HUES48 (cell line): ENCODE measurements around the gene COL28A1.

ENCODE experiments used
- H3K27ac ChIP-seq: one replicate; pipeline ENCODE4 v1.7.0; 2013; ENCODE audit warnings: low read depth, low read length, inconsistent platforms
- H3K27me3 ChIP-seq: 2 replicates; pipeline ENCODE4 v1.6.1; 2013; ENCODE audit warnings: mild to moderate bottlenecking, low read length; ENCODE audit not compliant: control insufficient read depth, insufficient read depth
- H3K36me3 ChIP-seq: 2 replicates; pipeline ENCODE4 v1.6.1; 2013; ENCODE audit warnings: low read length; ENCODE audit not compliant: control insufficient read depth, insufficient read depth
- H3K4me1 ChIP-seq: 2 replicates; pipeline ENCODE4 v1.6.1; 2013; ENCODE audit warnings: mild to moderate bottlenecking, low read length; ENCODE audit not compliant: control insufficient read depth, insufficient read depth
- H3K4me3 ChIP-seq: 2 replicates; pipeline ENCODE4 v1.5.1; 2013; ENCODE audit warnings: mild to moderate bottlenecking, low read depth, low read length
- H3K9ac ChIP-seq: 2 replicates; pipeline ENCODE4 v1.6.1; 2013; ENCODE audit warnings: mild to moderate bottlenecking, low read depth, low read length, moderate library complexity
- H3K9me3 ChIP-seq: 2 replicates; pipeline ENCODE4 v1.6.1; 2013; ENCODE audit warnings: low read length; ENCODE audit not compliant: control insufficient read depth, insufficient read depth

COL28A1 gene

GRCh38 chr7:7384228-7384627, 151.4 kb downstream of the COL28A1 start:
- Histone ChIP-seq H3K9ac (no peak overlapping the region), H3K4me3 (no peak overlapping the region), H3K27ac (no peak overlapping the region), H3K4me1 (no peaks in the 10 kb centered on the region), H3K27me3 (no peaks in the 10 kb centered on the region), H3K36me3 (no peaks in the 10 kb centered on the region), H3K9me3 (no peaks in the 10 kb centered on the region)

GRCh38 chr7:7375538-7375937, 160.1 kb downstream of the COL28A1 start:
- Histone ChIP-seq H3K36me3 (no peaks in the 10 kb centered on the region), H3K27me3 (no peaks in the 10 kb centered on the region), H3K4me3 (no peak overlapping the region), H3K27ac (no peak overlapping the region), H3K9me3 (no peaks in the 10 kb centered on the region), H3K4me1 (no peaks in the 10 kb centered on the region), H3K9ac (no peak overlapping the region)

GRCh38 chr7:7370076-7370475, 165.6 kb downstream of the COL28A1 start:
- H3K4me1 ChIP-seq, result peaks cover 5% of the 10 kb centered on the region; the same call in 1 of the 2 replicates
- H3K4me3 ChIP-seq, result no peak overlapping the region
- H3K9me3 ChIP-seq, result no peaks in the 10 kb centered on the region
- no peaks in the 10 kb centered on the region for H3K36me3 ChIP-seq
- no peaks in the 10 kb centered on the region for H3K27me3 ChIP-seq
- no peak overlapping the region for H3K9ac ChIP-seq
- H3K27ac ChIP-seq, result no peak overlapping the region

GRCh38 chr7:7369134-7369533, 166.5 kb downstream of the COL28A1 start:
- no peak overlapping the region for H3K4me3 ChIP-seq
- peaks cover 5% of the 10 kb centered on the region; the same call in 1 of the 2 replicates for H3K4me1 ChIP-seq
- H3K27ac ChIP-seq, result no peak overlapping the region
- H3K9me3 ChIP-seq, result no peaks in the 10 kb centered on the region
- H3K9ac ChIP-seq, result no peak overlapping the region
- H3K36me3 ChIP-seq, result no peaks in the 10 kb centered on the region
- no peaks in the 10 kb centered on the region for H3K27me3 ChIP-seq

- Histone ChIP-seq H3K4me3 (no peak overlapping the region), H3K27ac (no peak overlapping the region), H3K9me3 (peaks cover 20% of the 10 kb centered on the region), H3K9ac (no peak overlapping the region), H3K36me3 (0 out of 2 replicates have a peak, but pooled peaks cover 5% of the 10 kb centered on the region), H3K4me1 (peaks cover 31% of the 10 kb centered on the region), H3K27me3 (no peaks in the 10 kb centered on the region)
Measured at GRCh38 chr7:7354674-7355073, 181.0 kb downstream of the COL28A1 start.

- Histone ChIP-seq H3K4me3 (peak overlapping the region; percentile 11; the same call in 1 of the 2 replicates), H3K27me3 (no peaks in the 10 kb centered on the region), H3K4me1 (peaks cover 35% of the 10 kb centered on the region), H3K9ac (peak overlapping the region; percentile 42; the same call in 1 of the 2 replicates), H3K36me3 (0 out of 2 replicates have a peak, but pooled peaks cover 5% of the 10 kb centered on the region), H3K9me3 (peaks cover 21% of the 10 kb centered on the region), H3K27ac (peak overlapping the region; percentile 95)
Measured at GRCh38 chr7:7352845-7353244, 182.8 kb downstream of the COL28A1 start.

DNA sequence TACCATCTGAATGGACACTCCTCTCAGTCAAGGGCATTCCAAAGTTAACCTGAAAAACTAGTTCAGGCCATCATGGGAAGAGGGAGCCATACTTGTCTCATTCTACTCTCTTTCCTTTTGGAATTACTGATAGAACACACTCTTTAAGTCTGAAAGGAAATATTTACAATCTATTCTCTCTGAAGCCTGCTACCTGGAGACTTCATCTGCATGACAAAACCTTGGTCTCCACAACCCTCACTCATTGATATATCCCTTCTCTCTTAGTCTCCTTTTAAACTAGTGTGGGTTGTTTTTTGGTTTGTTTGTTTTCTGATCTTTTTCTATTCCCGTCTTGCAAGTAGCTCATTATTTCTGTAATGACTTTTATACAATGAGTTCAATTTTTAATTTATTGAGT, 183.8 kb downstream of the COL28A1 start:
- peaks cover 21% of the 10 kb centered on the region for H3K9me3 ChIP-seq
- peak overlapping the region; percentile 11; the same call in 1 of the 2 replicates for H3K4me3 ChIP-seq
- no peaks in the 10 kb centered on the region for H3K27me3 ChIP-seq
- 0 out of 2 replicates have a peak, but pooled peaks cover 5% of the 10 kb centered on the region for H3K36me3 ChIP-seq
- H3K27ac ChIP-seq, result peak overlapping the region; percentile 95
- peaks cover 45% of the 10 kb centered on the region for H3K4me1 ChIP-seq
- H3K9ac ChIP-seq, result no peak overlapping the region

- H3K27ac ChIP-seq, result peak overlapping the region; percentile 95
- H3K4me1 ChIP-seq, result peaks cover 52% of the 10 kb centered on the region
- 0 out of 2 replicates have a peak, but pooled peaks cover 5% of the 10 kb centered on the region for H3K36me3 ChIP-seq
- no peaks in the 10 kb centered on the region for H3K27me3 ChIP-seq
- H3K4me3 ChIP-seq, result peak overlapping the region; percentile 6; the same call in 1 of the 2 replicates
- H3K9ac ChIP-seq, result no peak overlapping the region
- H3K9me3 ChIP-seq, result peaks cover 21% of the 10 kb centered on the region
Measured at GRCh38 chr7:7351156-7351555, 184.5 kb downstream of the COL28A1 start.

DNA sequence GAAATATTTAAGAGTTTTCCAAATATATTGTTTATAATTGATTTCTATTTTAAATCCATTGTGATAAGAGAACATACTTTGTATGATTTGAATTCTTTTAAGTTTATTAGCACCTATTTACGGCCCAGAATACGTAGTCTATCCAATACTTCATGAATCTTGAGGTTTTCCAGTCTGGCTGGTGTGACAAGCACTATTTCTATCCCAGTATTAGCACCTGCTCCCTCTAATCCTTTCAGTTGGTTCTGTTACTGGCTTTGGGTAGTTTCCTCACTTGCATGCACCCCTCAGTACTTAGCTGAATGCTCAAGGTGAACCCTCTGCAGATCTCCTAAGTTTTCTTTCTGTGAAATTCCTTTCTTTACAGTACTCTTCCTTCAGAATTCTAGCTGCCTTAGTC, 186.5 kb downstream of the COL28A1 start:
- Histone ChIP-seq H3K9me3 (peaks cover 21% of the 10 kb centered on the region), H3K9ac (no peak overlapping the region), H3K27ac (no peak overlapping the region), H3K4me1 (peaks cover 63% of the 10 kb centered on the region), H3K36me3 (0 out of 2 replicates have a peak, but pooled peaks cover 5% of the 10 kb centered on the region), H3K4me3 (no peak overlapping the region), H3K27me3 (no peaks in the 10 kb centered on the region)

GRCh38 chr7:7347045-7347444, 188.6 kb downstream of the COL28A1 start:
- 0 out of 2 replicates have a peak, but pooled peaks cover 5% of the 10 kb centered on the region for H3K36me3 ChIP-seq
- peak overlapping the region; percentile 82 for H3K27ac ChIP-seq
- H3K9me3 ChIP-seq, result peaks cover 18% of the 10 kb centered on the region
- H3K9ac ChIP-seq, result no peak overlapping the region
- H3K27me3 ChIP-seq, result no peaks in the 10 kb centered on the region
- H3K4me3 ChIP-seq, result no peak overlapping the region
- H3K4me1 ChIP-seq, result peaks cover 49% of the 10 kb centered on the region

DNA sequence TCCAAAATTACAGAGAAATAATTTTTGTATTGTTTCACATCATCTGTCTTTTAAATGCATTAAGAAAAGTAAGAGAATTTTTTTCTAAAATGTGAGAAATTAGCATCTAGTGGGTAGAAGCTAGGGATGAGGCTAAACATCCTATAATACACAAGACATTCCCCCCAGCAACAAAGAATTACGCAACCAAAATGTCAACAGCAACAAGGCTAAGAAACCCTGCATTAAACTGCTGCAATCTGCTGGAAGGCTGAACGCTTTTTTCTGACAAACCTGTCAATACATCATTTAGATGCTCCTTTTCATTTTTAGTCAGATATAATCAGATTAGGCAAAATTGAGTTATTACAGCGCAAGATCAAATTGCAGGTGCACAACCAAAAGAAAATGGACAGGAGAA, 191.1 kb downstream of the COL28A1 start:
- H3K4me1 ChIP-seq, result peaks cover 38% of the 10 kb centered on the region
- peaks cover under 1% of the 10 kb centered on the region; the same call in 1 of the 2 replicates for H3K9me3 ChIP-seq
- H3K36me3 ChIP-seq, result no peaks in the 10 kb centered on the region
- no peak overlapping the region for H3K27ac ChIP-seq
- no peaks in the 10 kb centered on the region for H3K27me3 ChIP-seq
- H3K9ac ChIP-seq, result no peak overlapping the region
- no peak overlapping the region for H3K4me3 ChIP-seq
